Erythroblast (primary cell): ENCODE results near the gene TPX2.

Experiments
- GATA1 ChIP-seq: IDR thresholded peaks from 2 replicates; pipeline ENCODE4 v1.6.1; 2011; ENCODE audit warnings: low read depth, mild to moderate bottlenecking, control low read depth, low read length, moderate library complexity
- POLR2A ChIP-seq: IDR thresholded peaks from 2 replicates; pipeline ENCODE4 v1.6.1; 2011; ENCODE audit warnings: mild to moderate bottlenecking, low read length

GRCh38 chr20:31808481-31808880 is 69.4 kb downstream of the TPX2 start:
- TF ChIP-seq POLR2A (no peak), GATA1 (no peak)
